HL-60/S4 treated with retinoic acid at 250 ng/mL for 4 days and 3 days (cell line): ENCODE data around the gene TINAGL1.

Source experiments
- in situ Hi-C: fragments of 300-500 bp; cut with MboI; formaldehyde crosslinking; loops from 2 replicates; pipeline ENCODE4 v1.7.0; 2022; ENCODE audit warnings: low sequenced_read_pairs

TINAGL1 gene

GRCh38 chr1:31625561-31626222 lies 49.4 kb downstream of the TINAGL1 start:
- in situ Hi-C loops: no loop called here

DNA sequence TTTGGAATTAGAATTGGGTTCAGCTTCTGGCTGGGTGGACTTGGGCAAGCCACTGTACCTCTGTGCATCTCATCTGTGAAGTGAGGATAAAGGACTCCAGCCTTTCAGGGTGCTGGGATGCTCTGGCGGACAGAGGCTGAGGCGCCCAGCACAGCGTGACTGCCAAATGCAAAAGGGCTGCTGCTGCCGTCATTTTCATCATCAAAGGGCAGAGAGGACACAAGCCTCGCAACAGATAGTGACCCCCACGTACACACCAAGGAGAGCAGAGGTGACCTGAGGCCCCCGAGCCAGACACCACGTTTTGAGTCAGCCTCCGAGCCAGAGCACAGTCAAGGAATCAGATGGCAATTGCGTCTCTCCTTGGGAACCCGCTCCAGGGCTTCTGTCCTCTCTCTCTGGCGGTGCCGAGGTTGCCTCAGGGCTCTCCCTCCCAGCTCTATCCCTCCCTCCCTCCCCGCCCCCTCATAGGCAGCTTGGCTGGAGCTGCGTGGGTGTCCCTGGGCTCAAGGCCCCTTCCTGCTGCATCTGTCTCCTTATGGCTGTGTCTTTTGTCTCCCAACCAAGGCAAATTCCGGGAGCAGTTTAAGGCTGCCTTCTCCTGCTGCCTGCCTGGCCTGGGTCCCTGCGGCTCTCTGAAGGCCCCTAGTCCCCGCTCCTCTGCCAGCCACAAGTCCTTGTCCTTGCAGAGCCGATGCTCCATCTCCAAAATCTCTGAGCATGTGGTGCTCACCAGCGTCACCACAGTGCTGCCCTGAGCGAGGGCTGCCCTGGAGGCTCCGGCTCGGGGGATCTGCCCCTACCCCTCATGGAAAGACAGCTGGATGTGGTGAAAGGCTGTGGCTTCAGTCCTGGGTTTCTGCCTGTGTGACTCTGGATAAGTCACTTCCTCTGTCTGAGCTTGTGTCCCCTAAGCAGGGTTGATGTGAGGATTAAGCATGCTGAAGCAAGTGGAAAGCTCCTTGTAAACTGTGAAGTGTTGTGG lies 50.2 kb downstream of the TINAGL1 start:
- in situ Hi-C loops: no loop called here

DNA sequence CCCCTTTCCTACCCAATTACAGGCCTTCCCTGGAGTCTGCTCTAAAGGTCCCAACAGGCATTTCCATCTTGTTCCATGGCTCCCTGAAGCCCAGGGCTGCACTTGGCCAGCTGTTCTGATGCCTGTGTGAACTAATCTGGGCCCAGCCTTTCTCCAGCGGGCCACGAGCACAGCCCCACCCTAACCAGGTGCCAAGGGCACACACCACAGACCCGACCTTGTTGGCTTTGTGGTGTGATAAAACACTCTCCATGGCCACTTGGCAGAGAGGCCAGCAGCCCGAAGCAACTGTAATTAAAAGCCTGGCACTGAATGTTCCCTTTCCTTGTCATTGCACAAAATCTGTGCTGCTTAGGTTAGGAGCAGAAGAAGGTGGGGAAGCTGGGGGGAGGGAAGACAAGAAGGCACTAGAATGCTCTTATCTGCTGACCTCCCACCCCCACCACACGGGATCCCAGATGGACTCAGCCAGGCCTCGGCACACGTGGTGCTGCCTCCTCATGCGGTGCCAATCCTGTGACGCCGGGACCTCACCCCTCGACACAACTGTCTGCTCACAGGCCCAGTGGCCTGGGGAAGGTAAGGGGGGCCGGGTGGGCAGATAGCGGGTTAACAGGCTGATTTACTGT lies 51.1 kb downstream of the TINAGL1 start:
- in situ Hi-C loops: no loop called here

DNA sequence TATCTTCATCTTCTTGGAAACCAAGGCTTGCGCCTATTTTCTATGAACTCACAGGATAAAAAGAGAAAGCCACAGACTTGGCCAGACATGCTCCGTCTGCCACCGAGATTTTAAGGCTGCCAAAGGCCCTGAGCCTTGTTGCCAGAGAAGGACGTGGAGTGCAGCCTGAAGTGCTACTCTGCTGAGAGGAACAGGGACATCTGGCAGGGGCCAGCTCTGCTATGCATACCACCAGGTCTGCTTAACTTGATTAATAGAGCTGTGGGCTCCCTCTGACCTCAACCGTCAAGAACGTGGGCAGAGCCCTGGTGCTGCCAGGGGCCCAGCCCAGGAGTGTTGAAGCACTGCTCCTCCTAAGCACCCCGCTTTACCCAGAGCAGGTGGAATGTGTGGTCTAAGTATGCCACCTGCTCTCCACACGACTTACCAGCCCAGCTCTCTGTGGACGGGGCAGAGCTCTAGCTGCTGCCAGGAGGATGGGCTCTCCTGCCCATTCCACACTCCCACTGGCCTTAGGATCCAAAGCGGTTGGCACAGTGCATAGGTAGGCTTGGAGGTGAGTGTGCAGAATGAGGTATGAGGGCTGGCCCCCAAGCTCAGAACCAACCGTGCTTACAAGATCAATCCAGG lies 51.7 kb downstream of the TINAGL1 start:
- in situ Hi-C loops: no loop called here

- in situ Hi-C loops: no loop called here
Observed at GRCh38 chr1:31628931-31629556, 52.7 kb downstream of the TINAGL1 start.

DNA sequence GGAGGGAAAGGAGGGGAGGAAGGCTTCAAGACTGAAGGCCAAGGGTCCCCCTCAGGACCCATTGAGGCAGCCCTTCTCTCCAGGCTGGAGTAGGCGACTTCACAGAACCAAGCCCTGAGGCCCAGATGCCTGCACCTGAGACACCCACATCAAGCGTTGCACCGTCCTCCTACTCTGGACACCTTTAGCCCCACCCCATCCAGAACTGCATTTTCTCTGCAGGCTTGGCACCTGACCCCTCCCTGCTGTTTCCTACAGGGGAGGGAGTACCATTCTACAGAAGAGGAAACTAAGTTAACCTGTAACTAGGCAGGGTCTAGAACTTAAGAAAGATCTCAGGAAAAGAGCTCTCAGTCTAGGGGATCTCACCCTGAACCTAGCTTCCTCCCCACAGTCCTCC lies 56.3 kb downstream of the TINAGL1 start:
- in situ Hi-C loops: no loop called here

GRCh38 chr1:31633117-31633516 lies 56.8 kb downstream of the TINAGL1 start:
- in situ Hi-C loops: no loop called here
